ENCODE results near the gene SLC39A5.
"Not testable (repeated sequence)": the region's sequence is repeated elsewhere in the genome, so short reads cannot be mapped to it uniquely, and the experiment has no call there.

SLC39A5 gene, protein sequence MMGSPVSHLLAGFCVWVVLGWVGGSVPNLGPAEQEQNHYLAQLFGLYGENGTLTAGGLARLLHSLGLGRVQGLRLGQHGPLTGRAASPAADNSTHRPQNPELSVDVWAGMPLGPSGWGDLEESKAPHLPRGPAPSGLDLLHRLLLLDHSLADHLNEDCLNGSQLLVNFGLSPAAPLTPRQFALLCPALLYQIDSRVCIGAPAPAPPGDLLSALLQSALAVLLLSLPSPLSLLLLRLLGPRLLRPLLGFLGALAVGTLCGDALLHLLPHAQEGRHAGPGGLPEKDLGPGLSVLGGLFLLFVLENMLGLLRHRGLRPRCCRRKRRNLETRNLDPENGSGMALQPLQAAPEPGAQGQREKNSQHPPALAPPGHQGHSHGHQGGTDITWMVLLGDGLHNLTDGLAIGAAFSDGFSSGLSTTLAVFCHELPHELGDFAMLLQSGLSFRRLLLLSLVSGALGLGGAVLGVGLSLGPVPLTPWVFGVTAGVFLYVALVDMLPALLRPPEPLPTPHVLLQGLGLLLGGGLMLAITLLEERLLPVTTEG

GRCh38 chr12:56229916-56230431, at the start of gene SLC39A5:
TSS of gene SLC39A5 (plus strand) at chr12:56230051. CDS start at chr12:56231275, 1,224 bp downstream.
- no peak for DNase-seq

GRCh38 chr12:56186957-56187356, 42.9 kb upstream of the SLC39A5 start:
- DNase-seq = no peak

DNA sequence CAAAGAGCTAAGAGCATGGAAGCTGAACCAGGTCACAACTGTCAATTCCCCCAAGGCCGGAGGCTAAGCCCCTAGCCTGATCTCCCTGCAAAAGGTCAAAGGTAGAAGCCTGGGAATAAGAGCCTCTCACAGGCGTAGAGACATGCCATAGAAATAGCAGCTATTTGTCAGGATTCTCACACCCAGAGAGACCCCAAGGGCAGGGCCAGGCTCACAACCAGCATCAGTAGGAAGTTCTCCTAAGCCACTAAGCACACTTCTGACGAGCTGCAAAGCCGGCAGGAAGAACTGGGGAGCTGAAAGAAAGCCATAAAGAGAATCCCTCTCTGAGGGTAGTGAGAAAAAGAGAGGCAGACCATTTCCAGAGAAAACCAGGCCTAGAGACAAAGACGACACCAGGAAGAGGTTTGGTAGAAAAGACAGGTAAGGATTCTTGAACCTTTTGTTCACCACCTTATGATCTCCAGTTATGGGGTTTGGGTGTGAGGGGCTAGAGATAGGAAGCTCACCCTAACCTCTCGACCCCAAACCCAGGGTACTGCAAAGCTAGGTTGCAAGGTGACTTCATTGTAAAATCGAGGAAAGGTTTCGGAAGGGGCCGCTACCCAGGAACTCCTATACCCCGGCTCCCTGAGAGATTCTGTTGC, 41.6 kb upstream of the SLC39A5 start:
- DNase-seq = no peak

DNA sequence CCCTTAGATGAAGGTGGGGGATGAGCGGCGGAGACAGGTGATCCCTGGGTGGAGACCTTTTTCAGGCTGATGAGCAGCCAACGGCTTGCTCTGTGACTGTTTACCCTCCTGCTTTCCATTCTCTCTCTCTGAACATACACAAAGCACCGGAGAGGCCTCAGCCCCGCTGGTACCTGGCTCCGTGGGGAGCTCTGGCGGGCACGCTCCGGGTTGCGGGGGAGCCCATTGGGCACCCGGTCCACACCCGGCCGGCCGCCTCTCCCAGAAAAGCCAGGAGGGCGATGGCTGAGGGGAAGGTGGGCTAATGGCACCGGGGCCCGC, 41.1 kb upstream of the SLC39A5 start:
- DNase-seq = no peak

DNA sequence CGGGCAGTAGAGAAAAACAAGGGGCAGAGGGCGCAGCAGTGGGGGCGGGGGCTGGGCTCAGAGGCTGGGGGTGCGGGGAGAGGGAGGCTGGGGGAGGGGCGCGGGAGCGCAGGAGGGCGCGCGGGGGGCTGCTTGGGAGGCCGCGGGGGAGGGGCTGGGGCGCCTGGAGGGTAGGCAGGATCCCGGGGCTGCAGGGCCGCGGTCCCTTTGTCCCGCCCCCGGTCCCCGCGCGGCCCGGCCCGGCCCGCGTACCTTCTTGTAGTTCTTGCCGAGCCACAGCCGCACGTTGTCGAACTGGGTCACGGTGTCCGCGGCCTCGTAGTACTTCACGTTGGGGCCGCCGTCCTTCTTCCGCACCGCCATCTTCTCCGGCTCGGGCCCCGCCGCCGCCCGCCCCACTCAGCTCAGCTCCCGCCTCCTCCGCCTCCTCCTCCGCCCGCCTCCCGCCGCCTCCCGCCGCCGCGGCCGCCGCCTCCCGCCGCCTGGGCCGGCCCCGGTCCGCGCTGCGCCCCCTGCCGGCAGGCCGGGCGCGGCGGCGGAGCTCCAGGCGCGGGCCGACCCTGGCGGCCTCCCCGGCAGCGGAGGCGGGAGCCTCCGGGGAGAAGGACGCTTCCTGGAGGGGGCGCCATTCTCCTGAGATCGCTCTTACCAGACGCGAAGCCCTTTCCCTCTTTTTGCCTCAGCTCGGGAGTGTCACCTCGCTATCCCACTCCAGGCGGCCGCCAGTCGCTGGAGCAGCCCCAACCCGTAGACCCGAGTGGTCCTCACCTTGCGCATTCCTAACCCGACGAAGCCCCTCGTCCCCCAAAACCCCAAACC, 40.5 kb upstream of the SLC39A5 start, which contains the start of gene SMARCC2:
TSS of gene SMARCC2 (minus strand) at position 385 of the 819 bp plus-strand sequence. CDS start at position 363, 22 bp downstream.
- peak; percentile 72 to 91 for DNase-seq

- DNase-seq = peak; percentile 88 to 89
Observed at GRCh38 chr12:56189918-56190694, 39.7 kb upstream of the SLC39A5 start.

DNA sequence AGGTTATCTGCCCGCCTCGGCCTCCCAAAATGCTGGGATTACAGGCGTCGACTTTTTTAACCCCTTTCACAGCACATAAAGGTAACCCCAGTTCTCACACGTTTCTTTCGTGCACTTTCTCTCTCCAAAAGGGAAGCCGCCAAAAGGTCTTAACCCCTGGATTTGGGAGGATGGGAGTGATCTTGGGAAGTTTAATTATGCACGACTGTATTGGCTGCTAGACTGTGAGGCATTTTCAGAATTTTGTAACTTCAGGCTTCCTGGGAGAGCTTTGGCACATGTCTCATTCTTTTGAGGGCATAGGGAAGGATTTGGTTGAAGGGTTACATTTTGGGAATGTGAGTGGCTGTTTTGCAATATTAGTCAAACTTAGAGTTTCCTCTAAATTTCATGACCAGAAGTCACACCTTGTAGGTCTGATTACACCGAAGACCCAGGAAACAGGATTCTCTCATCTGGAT, 39.1 kb upstream of the SLC39A5 start:
- DNase-seq = no peak

DNA sequence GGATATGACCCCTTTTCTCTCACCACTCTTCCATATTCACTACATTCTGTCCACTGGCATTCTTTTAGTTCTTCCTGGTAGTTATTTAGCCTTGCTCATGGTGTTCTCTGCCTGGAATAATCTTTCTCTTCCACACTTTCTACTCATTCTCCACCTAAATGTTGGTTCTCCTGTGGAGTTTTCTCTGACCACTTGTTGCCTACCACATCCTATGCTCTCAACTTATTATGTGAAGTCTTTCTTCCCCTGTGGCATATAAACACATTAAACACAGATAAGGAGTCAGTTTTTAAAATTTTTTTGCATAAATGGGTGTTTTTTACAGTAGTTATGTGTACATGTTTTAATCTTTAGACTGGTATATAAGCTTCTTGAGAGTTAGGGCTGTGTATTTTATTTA, 37.3 kb upstream of the SLC39A5 start:
- no peak for DNase-seq

DNA sequence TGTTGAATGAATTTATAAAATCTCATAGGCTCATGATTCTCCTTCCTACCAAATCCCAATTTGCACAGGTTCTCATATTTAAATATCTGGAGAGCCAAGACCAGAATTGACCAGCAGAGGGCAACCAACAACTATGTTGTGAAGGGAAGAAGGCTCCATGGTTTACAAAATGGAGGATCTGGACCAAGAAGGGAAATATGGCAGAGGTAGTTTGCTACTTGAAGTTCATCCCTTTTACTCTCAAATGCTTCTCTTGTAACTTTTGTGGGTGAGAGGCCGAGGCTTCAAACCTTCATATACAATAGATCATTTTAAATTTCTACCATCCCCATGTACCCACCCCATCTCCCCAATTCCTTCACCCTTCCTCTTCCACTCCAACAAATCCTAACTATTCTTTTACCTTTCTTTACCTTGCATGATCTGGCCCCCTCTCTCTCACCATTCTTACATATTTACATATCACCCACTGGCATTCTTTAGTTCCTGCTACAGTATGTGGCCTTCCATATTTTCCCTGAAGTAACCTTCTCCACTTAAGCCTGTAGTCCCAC, 36.7 kb upstream of the SLC39A5 start:
- DNase-seq = peak; percentile 71 to 85

DNA sequence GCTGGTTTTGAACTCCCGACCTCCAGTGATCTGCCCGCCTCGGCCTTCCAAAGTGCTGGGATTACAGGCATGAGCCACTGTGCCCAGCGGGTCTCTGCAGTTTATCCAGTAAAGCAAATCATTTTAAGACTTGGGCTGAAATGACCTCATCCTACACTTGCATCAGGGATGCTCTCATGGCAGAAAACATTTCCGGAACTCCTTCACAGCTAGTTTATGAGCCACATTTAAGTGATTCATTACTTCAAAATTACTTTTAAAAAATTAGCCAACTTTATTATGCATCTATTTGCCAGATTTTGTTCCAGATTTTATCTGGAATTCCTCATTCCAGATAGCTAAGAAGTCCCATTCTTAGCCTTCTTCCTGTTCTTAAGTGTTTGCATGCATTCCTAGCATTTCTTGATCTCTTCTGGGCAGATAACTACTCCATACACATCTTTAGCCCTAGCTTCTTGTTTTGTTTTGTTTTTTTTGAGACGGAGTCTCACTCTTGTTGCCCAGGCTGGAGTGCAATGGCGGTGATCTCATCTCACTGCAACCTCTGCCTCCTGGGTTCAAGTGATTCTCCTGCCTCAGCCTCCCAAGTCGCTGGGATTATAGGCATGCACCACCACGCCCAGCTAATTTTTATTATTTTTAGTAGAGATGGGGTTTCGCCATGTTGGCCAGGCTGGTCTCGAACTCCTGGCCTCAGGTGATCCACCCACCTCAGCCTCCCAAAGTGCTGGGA, 32.9 kb upstream of the SLC39A5 start:
- DNase-seq = not testable (repeated sequence)

DNA sequence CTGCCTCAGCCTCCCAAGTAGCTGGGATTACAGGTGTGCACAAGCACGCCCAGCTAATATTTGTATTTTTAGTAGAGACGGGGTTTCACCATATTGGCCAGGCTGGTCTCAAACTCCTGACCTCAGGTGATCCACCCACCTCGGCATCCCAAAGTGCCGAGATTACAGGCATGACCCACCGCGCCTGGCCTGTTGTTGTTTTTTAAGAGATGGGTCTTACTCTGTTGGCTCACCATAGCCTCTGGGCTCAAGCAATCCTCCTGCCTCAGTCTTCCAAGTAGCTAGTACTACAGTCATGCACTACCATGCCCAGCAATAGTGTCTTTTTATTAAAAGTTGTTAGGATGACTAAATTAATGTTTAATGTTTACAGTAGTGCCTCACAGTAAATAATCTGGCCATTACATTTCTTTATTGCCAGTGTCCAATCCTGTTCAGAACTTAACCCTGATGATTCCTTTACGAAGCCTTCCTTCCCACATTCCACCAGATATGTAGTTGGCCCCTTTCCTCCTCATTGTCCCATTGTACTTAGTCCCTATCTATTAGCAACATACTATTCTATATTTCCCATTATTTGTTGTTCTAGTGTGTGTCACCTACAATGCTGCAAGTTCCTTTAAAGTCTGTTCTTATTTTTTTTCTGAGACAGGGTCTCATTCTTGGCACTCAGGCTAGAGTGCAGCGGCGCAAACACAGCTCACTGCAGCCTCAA, 31.8 kb upstream of the SLC39A5 start:
- no peak for DNase-seq

GRCh38 chr12:56198836-56199235, 31.0 kb upstream of the SLC39A5 start:
- DNase-seq = no peak

GRCh38 chr12:56202366-56202765, 27.5 kb upstream of the SLC39A5 start:
- no peak for DNase-seq

DNA sequence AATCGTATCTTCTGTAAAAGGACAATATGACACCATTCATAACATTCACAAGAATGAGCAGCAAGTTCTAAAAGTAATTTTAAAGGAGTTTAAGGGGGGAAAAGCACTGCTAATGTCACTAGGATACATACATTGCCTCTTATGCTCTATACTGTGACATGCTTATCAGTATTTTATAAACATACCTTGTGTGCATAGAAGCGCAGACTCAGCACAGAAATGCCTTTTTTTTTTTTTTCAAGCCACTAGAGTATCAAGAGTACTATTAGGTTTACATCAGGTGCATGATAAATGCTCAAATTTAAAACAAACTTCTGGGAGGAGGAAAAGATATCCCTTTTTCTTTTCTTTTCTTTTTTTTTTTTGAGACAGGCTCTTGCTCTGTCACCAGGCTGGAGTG, 27.0 kb upstream of the SLC39A5 start:
- DNase-seq = no peak

DNA sequence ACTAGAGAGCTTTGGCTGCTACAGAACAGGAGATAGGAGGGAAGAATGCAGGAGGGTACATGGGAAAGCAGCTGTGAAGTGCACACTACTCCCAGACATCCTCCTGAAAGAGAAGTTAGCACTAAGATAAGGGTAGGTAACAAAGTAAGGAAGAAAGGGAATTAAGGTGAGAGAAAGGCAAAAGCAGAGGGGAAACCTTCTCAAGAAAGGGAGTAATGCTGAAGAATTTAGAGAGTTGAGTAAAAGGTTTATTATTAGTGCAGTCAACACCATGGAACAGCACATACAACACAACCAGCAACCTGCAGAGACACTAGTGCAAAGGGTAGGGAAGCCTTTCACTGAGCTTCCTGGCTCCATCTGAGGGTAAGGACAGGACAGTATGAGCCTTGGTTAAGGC, 25.6 kb upstream of the SLC39A5 start:
- no peak for DNase-seq

DNA sequence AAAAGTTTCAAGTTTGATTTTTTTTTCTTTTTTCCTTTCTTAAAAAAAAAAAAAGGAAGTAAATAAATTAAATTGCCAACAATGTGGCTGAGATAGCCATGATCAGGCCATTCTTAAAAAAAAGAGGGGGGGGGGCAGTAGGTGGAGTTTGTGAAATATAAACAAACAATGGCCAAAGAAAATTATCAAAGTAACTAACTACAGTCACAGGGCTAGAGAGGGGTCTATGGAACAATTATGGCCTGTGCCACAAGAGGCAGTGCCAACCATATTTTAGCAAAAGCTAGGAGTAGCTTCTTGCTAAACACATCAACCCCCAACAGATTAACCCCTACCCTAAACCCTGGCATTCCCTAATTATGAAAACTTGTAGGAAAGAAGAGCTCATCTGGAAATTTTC, 24.4 kb upstream of the SLC39A5 start:
- DNase-seq = no peak

GRCh38 chr12:56206452-56207166, 23.2 kb upstream of the SLC39A5 start:
- DNase-seq = peak in 1 of 2 experiments; percentile 6

- no peak for DNase-seq
Observed at GRCh38 chr12:56208006-56208405, 21.8 kb upstream of the SLC39A5 start.

DNA sequence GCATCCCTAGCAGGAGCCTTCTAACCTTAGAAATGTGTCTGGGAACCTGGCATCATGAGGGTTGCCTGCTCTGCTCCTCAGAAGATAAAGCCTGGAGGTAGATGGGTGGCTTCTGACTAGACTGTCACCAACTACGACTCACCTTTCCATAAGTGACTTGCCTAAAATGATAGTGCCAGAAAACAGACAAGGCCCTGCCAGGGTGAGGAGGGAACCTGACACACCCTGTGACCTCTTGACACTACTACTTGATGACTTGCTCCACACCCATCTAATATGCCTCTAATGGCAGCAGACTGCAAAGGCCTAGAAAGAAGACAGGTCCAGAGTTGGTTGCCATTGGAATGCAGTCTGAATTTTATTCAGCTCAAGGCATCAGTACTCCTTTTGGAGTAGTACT, 17.5 kb upstream of the SLC39A5 start:
- no peak for DNase-seq

- DNase-seq = no peak
Observed at GRCh38 chr12:56213878-56214277, 16.0 kb upstream of the SLC39A5 start.

Data from NCI-H1930 (cell line).